ENCODE measurements around the gene PRDM16. TPM values are rescaled to one million over a fixed set of nuclear protein-coding genes. Genes with fewer than 3 reads are reported as not detected.

The PRDM16 gene
- total RNA-seq, 1 experiment from 2014 or later = 1.6 TPM

GRCh38 chr1:3396411-3396810, 327.4 kb downstream of the PRDM16 start:
- no peak for TF ChIP-seq CREM (CRISPR knock-in tag; IDR thresholded peaks at IDR 0.05)
- TF ChIP-seq E2F4 (CRISPR knock-in tag; IDR thresholded peaks at IDR 0.05; ENCODE audit: borderline replicate concordance, low read depth) = no peak
- no peak for TF ChIP-seq ZNF317 (CRISPR knock-in tag; IDR thresholded peaks at IDR 0.05; ENCODE audit: borderline replicate concordance, low read depth)
- TF ChIP-seq ATF1 (CRISPR knock-in tag; IDR thresholded peaks at IDR 0.05) = no peak
- TF ChIP-seq IRF2 (CRISPR knock-in tag; IDR thresholded peaks at IDR 0.05; ENCODE audit: borderline replicate concordance, low read depth) = no peak
- TF ChIP-seq, protein P1, sequence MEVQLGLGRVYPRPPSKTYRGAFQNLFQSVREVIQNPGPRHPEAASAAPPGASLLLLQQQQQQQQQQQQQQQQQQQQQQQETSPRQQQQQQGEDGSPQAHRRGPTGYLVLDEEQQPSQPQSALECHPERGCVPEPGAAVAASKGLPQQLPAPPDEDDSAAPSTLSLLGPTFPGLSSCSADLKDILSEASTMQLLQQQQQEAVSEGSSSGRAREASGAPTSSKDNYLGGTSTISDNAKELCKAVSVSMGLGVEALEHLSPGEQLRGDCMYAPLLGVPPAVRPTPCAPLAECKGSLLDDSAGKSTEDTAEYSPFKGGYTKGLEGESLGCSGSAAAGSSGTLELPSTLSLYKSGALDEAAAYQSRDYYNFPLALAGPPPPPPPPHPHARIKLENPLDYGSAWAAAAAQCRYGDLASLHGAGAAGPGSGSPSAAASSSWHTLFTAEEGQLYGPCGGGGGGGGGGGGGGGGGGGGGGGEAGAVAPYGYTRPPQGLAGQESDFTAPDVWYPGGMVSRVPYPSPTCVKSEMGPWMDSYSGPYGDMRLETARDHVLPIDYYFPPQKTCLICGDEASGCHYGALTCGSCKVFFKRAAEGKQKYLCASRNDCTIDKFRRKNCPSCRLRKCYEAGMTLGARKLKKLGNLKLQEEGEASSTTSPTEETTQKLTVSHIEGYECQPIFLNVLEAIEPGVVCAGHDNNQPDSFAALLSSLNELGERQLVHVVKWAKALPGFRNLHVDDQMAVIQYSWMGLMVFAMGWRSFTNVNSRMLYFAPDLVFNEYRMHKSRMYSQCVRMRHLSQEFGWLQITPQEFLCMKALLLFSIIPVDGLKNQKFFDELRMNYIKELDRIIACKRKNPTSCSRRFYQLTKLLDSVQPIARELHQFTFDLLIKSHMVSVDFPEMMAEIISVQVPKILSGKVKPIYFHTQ (CRISPR knock-in tag; IDR thresholded peaks at IDR 0.05) = no peak
- no peak for TF ChIP-seq ATF3 (CRISPR knock-in tag; conservative IDR thresholded peaks at IDR 0.05)
- no peak for TF ChIP-seq ZMAT4 (CRISPR knock-in tag; IDR thresholded peaks at IDR 0.05)
- no peak for TF ChIP-seq AFF4 (CRISPR knock-in tag; IDR thresholded peaks at IDR 0.05; ENCODE audit: borderline replicate concordance)
- no peak for TF ChIP-seq NFE2L1 (CRISPR knock-in tag; IDR thresholded peaks at IDR 0.05)
- no peak for TF ChIP-seq RORB (CRISPR knock-in tag; IDR thresholded peaks at IDR 0.05)
- TF ChIP-seq, protein P2, sequence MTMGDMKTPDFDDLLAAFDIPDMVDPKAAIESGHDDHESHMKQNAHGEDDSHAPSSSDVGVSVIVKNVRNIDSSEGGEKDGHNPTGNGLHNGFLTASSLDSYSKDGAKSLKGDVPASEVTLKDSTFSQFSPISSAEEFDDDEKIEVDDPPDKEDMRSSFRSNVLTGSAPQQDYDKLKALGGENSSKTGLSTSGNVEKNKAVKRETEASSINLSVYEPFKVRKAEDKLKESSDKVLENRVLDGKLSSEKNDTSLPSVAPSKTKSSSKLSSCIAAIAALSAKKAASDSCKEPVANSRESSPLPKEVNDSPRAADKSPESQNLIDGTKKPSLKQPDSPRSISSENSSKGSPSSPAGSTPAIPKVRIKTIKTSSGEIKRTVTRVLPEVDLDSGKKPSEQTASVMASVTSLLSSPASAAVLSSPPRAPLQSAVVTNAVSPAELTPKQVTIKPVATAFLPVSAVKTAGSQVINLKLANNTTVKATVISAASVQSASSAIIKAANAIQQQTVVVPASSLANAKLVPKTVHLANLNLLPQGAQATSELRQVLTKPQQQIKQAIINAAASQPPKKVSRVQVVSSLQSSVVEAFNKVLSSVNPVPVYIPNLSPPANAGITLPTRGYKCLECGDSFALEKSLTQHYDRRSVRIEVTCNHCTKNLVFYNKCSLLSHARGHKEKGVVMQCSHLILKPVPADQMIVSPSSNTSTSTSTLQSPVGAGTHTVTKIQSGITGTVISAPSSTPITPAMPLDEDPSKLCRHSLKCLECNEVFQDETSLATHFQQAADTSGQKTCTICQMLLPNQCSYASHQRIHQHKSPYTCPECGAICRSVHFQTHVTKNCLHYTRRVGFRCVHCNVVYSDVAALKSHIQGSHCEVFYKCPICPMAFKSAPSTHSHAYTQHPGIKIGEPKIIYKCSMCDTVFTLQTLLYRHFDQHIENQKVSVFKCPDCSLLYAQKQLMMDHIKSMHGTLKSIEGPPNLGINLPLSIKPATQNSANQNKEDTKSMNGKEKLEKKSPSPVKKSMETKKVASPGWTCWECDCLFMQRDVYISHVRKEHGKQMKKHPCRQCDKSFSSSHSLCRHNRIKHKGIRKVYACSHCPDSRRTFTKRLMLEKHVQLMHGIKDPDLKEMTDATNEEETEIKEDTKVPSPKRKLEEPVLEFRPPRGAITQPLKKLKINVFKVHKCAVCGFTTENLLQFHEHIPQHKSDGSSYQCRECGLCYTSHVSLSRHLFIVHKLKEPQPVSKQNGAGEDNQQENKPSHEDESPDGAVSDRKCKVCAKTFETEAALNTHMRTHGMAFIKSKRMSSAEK (CRISPR knock-in tag; IDR thresholded peaks at IDR 0.05; ENCODE audit: borderline replicate concordance) = no peak
- no peak for TF ChIP-seq ZNF121 (CRISPR knock-in tag; IDR thresholded peaks at IDR 0.05)
- no peak for TF ChIP-seq JUN (CRISPR knock-in tag; IDR thresholded peaks at IDR 0.05)
- TF ChIP-seq ETV6 (CRISPR knock-in tag; IDR thresholded peaks at IDR 0.05) = no peak
- TF ChIP-seq, protein P3, sequence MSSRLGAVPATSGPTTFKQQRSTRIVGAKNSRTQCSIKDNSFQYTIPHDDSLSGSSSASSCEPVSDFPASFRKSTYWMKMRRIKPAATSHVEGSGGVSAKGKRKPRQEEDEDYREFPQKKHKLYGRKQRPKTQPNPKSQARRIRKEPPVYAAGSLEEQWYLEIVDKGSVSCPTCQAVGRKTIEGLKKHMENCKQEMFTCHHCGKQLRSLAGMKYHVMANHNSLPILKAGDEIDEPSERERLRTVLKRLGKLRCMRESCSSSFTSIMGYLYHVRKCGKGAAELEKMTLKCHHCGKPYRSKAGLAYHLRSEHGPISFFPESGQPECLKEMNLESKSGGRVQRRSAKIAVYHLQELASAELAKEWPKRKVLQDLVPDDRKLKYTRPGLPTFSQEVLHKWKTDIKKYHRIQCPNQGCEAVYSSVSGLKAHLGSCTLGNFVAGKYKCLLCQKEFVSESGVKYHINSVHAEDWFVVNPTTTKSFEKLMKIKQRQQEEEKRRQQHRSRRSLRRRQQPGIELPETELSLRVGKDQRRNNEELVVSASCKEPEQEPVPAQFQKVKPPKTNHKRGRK (CRISPR knock-in tag; IDR thresholded peaks at IDR 0.05; ENCODE audit: borderline replicate concordance) = no peak
- H3K9me3 Mint-ChIP-seq = no peaks in the 10 kb centered on the region
- H3K4me3 Mint-ChIP-seq = no peak overlapping the region
- H3K27ac Mint-ChIP-seq = no peak overlapping the region
- ATAC-seq (no peak), DNase-seq (ENCODE audit: low spot score) (no peak)
- H3K4me1 Mint-ChIP-seq = peaks cover 24% of the 10 kb centered on the region
- H3K27me3 Mint-ChIP-seq (ENCODE audit: low read depth) = peaks cover 47% of the 10 kb centered on the region
- CTCF ChIA-PET = interaction anchor here (1.2 to 2.5 kb wide), 3 partner anchors 10 to 75 kb away, joined by 3 to 7 read pairs (median 3); no protein-coding TSS in a partner anchor
- no peaks in the 10 kb centered on the region for H3K36me3 Mint-ChIP-seq
- POLR2A ChIA-PET = interaction anchor here (0.8 kb wide), 1 partner anchor 14 kb away, joined by 3 read pairs; no protein-coding TSS in a partner anchor
